ENCODE data around the gene CTDP1.

The CTDP1 gene

DNA sequence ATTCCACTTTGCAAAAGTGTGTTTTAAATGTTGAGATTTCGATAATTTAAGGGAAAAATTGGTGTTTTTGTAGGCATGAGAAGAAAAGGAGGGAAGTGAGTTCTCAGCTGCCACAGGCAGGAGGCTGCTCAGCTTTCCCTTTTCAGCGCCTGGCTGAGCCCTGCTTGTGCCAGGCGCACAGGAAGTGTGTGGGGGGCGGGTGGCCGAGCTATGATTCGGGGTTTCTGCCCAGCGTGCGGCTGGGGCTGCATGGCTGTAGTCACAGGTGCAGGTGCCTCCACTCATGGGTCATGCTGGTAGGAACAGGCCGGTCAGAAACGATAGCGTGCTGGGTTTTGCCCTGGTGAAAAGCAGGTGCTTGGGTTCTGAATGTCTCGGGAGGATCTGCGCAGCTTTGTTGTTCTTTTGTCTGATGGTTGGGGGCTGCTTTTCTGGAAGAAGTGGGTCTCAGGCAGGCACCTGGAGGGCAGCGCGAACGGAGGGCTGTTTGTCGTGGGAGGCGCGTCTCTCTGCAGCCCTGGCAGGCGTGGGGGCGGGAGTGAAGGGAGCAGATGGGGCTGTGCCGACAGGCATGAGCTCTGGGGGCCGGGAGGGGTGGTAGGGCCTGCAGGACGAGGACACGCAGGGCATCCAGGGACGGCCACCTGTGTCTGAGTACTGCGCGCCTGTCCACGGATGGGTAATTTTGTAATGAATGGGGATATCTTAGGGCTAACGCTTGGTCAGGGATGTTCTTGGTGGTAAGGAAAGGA is 120.2 kb downstream of the CTDP1 start:
- no peak for DNase-seq

DNA sequence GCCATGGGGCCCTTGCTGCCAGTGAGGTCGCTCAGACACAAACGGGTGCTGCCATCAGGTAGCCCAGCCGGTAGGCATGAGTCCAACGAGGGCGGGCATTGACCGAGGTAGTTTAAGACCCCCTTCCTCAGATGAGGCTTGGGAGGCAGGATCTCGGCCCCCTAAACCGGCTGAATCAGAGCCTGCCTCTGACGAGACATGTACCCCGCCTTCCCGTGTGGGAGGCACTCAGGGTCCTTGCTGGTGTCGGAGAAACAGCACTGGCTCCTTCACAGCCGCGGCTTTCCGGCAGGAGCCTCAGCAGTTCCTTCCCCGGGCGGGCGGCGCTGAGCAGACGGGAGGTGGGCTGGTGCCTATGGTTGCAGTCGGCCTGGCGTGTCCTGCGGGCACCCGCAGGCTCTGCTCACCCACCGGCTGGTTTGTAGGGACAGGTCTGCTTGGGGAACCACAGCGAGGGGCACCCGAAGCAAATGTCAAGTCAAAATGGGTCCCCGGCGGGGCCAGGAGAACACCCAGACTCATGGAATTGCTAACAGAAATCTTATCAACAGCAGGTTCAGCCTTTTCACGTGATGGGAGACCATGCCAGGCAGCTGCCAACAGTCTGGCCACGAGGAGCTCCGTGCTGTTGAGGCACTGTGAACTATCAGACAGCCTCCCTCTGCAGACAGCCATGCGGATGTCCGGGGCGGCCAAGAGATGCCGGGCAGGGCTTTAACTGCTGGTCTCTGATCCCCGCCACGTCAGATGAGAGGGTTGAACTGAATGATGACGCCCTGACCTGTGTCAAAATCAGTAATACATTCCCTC is 121.0 kb downstream of the CTDP1 start:
- DNase-seq = no peak

DNA sequence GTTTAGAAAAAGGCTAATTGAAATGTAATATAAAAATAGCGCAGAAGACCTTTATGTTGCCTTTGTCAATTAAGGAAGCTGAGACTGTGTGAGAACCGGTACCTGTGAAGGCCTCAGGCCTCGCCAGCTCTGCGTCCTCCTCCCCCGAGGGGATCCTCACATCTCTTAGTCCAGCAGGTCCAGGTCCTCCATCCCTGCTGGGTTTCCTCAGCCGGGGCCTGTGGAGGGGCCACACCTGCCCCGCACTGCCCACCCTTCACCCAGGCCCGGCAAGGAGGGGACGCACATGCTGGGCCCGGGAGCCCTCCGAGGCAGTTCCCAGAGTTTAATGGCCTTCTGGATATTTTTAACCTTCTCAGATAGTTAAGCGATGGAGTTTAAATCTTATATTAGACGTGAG is 121.6 kb downstream of the CTDP1 start:
- no peak for DNase-seq

DNA sequence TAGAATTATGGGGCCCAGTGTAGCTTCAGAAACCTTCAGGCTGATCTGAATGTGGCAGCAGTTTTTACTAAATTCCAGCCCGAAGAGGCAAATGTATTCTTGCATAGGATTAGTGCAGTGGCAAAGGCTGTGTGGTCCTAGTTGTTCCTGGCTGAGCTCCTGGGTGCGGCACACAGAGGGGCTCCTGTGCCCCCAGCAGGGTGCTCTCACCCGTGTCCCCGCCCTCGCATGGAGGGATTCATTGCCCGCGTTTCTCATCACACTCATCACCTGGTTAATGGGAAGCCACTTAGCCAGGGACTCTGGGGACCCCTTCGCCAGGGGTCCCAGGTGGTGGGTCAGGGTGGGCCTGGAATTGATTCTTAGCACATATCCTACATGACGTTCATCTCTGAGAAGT is 122.0 kb downstream of the CTDP1 start:
- no peak for DNase-seq

DNA sequence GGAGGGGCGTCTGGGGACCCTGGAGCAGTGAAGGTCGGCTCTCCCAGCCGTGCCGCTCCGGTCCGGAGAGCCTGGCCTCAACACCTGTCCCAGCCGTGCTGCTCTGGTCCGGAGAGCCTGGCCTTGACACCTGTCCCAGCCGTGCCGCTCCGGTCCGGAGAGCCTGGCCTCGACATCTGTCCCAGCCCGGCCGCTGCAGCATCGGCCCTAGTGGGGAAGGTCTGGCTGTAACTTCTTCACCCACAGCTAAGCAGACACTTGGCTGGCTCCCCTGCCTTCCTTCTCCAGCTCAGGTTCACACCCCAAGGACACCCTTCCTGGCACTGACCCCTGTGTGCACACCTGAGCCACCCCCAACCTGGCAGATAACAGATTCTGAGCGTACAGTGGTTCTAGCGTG is 122.7 kb downstream of the CTDP1 start:
- DNase-seq = no peak

DNA sequence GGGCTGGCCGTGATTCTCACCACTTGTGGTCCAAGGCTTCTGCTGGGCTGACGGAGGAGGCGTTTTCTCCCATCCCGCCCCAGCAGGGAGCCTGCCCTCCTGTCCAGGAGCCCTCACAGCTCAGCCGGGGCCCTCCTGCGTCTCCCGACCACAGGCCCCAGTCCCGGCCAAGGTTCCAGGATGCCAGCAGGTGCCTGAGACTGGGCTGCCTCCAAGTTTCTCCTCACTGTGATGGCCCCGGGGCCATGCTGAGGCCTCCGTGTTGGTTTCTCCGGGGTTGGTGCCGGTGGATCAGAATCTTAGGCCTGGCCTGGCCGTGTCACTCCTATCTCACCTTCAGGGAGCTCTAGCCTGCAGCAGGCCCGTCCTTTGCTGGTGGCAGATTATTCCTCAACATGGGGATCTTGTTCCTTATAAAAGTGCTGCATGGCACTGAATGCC is 124.0 kb downstream of the CTDP1 start:
- DNase-seq = no peak
